22Rv1 (cell line): ENCODE data around the gene STEAP4.

ENCODE experiments used
- ZFX ChIP-seq: fragments of 450-650 bp; IDR thresholded peaks from 2 replicates; pipeline ENCODE4 v1.6.1; 2017; ENCODE audit warnings: antibody characterized with exemption, borderline replicate concordance
- TF ChIP-seq, protein P1 (sequence below): fragments of 450-650 bp; IDR thresholded peaks from 2 replicates; pipeline ENCODE4 v1.5.1; 2017; ENCODE audit warnings: mild to moderate bottlenecking

DNA sequence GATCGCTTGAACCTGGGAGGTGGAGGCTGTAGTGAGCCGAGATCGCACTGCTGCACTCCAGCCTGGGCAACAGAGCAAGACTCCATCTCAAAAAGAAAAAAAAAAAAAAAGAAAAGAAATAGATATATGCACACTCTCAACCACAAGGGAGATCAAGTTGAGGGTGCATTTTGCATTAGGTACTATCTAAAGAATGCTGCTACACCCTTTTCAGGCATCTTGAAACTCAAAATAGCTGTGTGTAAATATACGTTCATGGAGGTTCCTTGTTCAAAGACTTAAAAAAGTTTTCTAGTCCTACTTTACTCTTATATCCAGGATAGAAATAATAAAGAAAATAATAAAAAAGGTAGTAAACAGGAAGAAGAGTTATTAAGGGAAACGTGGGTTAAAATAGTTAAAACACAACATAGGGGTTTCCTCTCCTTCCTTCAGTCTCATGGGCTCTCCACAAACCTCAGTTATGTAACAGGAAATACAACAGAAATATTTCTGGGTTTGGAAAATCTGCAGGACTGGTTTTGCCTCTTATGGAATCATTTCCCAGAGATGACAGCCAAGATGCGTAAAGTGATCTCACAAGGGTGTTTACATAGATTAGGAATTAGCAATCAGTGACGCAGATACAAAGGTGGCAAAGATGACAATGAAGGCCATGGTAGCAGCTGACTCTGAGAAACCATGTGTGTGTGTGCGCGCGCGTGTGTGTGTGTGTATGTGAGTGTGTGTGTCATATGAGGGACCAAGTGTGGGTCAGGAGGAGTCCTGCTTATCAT is 15.1 kb downstream of the STEAP4 start:
- TF ChIP-seq, protein P1, sequence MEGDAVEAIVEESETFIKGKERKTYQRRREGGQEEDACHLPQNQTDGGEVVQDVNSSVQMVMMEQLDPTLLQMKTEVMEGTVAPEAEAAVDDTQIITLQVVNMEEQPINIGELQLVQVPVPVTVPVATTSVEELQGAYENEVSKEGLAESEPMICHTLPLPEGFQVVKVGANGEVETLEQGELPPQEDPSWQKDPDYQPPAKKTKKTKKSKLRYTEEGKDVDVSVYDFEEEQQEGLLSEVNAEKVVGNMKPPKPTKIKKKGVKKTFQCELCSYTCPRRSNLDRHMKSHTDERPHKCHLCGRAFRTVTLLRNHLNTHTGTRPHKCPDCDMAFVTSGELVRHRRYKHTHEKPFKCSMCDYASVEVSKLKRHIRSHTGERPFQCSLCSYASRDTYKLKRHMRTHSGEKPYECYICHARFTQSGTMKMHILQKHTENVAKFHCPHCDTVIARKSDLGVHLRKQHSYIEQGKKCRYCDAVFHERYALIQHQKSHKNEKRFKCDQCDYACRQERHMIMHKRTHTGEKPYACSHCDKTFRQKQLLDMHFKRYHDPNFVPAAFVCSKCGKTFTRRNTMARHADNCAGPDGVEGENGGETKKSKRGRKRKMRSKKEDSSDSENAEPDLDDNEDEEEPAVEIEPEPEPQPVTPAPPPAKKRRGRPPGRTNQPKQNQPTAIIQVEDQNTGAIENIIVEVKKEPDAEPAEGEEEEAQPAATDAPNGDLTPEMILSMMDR, result no peak
- TF ChIP-seq ZFX, result no peak
